SK-N-SH (cell line): ENCODE results near the gene EIF3K.
A peak's percentile ranks its signal among the peaks of the same experiment; 100 is the strongest.

ENCODE experiments used
- EP300 ChIP-seq, 2 experiments: IDR thresholded peaks; 2 replicates each; pipeline versions ENCODE4 v1.4.0 to v1.6.1; 2012; ENCODE audit warnings: borderline replicate concordance in 1 of 2, low read depth in 1 of 2, low read length in 1 of 2
- IRF3 ChIP-seq: fragments of 150-350 bp; IDR thresholded peaks from 2 replicates; pipeline ENCODE4 v1.6.1; 2016; ENCODE audit warnings: mild to moderate bottlenecking, low read depth, low read length
- MAX ChIP-seq: IDR thresholded peaks from 2 replicates; pipeline ENCODE4 v1.4.0; 2012; ENCODE audit warnings: low read depth
- NFIC ChIP-seq: IDR thresholded peaks from 2 replicates; pipeline ENCODE4 v1.4.0; 2012; ENCODE audit warnings: borderline replicate concordance
- POLR2AphosphoS5 ChIP-seq: IDR thresholded peaks from 2 replicates; pipeline ENCODE4 v1.6.1; 2012; ENCODE audit warnings: low read depth, low read length
- REST ChIP-seq: IDR thresholded peaks from 2 replicates; pipeline ENCODE4 v1.6.1; 2012; ENCODE audit warnings: mild to moderate bottlenecking, low read depth, low read length, moderate library complexity
- SMC3 ChIP-seq: IDR thresholded peaks from 2 replicates; pipeline ENCODE4 v1.6.1; 2012; ENCODE audit warnings: low read depth, low read length, improper control_type of control experiment
- YY1 ChIP-seq: IDR thresholded peaks from 2 replicates; pipeline ENCODE4 v1.4.0; 2012; ENCODE audit warnings: low read depth, mild to moderate bottlenecking
- TF ChIP-seq, protein P1 (sequence below): fragments of 200-600 bp; sonication (generic); IDR thresholded peaks from 2 replicates; pipeline ENCODE4 v1.6.1; 2017; ENCODE audit warnings: antibody characterized with exemption, mild to moderate bottlenecking, moderate library complexity
- TF ChIP-seq, protein P2 (sequence below): IDR thresholded peaks from 2 replicates; pipeline ENCODE4 v1.4.0; 2012; ENCODE audit warnings: low read depth, borderline replicate concordance

DNA sequence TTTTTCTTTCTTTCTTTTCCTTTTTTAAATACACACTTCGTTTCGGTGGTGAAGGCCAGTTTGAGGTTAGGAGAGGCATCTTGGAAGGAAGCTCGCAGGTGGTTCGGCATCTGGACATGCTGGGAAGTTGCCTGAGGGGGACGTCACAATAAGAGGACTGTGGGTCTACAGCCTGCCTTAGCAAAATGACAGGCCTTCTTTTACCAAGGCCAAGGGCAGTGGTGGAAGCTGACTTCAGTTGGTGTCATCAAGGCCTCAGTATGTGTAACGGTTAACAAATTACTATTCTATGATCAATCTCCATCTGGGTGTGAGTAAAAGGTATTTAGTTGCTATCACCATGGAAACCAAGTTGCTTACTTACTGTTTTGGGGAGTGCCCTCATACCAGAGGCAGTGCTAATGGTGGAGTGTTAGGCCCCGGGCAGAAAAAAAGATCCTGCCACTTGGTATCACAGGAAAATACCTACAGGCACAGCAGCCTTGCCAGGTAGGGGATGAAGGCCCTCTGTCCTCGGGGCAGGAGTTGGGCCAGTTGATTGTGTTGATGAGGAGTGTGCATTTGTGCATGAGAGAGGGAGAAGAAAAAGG is 38.7 kb downstream of the EIF3K start:
- TF ChIP-seq IRF3 (no peak), NFIC (peak; percentile 11; the same call in 1 of the 2 replicates), POLR2AphosphoS5 (no peak), REST (no peak), EP300 (IDR thresholded peaks at IDR 0.05; ENCODE audit: borderline replicate concordance in 1 of 2, low read depth in 1 of 2, low read length in 1 of 2) (peak in 1 of 2 experiments; percentile 72; a peak in 1 of 4 replicates), YY1 (0 out of 2 replicates have a peak, but pooled peaks have one; percentile 14), MAX (no peak), SMC3 (no peak)
- TF ChIP-seq, protein P1, sequence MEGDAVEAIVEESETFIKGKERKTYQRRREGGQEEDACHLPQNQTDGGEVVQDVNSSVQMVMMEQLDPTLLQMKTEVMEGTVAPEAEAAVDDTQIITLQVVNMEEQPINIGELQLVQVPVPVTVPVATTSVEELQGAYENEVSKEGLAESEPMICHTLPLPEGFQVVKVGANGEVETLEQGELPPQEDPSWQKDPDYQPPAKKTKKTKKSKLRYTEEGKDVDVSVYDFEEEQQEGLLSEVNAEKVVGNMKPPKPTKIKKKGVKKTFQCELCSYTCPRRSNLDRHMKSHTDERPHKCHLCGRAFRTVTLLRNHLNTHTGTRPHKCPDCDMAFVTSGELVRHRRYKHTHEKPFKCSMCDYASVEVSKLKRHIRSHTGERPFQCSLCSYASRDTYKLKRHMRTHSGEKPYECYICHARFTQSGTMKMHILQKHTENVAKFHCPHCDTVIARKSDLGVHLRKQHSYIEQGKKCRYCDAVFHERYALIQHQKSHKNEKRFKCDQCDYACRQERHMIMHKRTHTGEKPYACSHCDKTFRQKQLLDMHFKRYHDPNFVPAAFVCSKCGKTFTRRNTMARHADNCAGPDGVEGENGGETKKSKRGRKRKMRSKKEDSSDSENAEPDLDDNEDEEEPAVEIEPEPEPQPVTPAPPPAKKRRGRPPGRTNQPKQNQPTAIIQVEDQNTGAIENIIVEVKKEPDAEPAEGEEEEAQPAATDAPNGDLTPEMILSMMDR, result no peak
- TF ChIP-seq, protein P2, sequence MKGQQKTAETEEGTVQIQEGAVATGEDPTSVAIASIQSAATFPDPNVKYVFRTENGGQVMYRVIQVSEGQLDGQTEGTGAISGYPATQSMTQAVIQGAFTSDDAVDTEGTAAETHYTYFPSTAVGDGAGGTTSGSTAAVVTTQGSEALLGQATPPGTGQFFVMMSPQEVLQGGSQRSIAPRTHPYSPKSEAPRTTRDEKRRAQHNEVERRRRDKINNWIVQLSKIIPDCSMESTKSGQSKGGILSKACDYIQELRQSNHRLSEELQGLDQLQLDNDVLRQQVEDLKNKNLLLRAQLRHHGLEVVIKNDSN, result no peak
